Activated T-cell treated with anti-CD3 and anti-CD28 coated beads for 24 hours (primary cell): ENCODE data around the gene CEP83.
"Not testable (repeated sequence)": the region's sequence is repeated elsewhere in the genome, so short reads cannot be mapped to it uniquely, and the experiment has no call there.

ENCODE experiments used
- DNase-seq: peaks from one replicate; pipeline ENCODE4 v3.0.0-alpha.2; 2020; ENCODE audit warnings: low read depth

CEP83 gene

DNA sequence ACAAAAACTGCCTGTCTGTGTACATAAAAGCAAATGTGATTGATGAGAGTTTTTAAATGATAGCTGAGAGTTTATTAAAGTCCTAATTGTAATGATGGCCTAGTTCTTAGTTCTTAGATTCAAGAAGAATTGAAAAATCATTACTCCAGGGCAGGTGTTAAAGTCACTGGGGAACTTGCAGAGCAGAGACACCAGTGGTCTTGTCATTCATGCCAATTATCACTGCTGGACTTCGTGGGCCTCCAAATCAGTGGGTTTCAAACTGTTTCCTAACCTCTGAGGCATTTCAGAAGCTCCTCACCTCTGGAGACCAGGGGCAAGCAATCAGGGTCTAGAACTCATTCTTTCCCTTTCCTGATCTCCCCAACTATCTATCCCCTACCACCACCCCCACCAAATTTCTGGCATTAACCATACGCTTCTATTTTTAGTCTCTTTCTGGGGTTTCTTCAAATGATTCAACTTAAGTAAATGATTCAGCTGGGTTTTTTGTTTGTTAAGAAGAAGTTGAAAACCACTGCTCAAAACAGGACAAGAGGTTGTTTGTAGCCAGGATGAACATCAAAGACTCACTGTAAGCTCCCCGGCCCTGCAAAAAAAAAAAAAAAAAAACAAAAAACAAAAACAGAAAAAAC lies 80.1 kb downstream of the CEP83 start:
- DNase-seq: no peak

DNA sequence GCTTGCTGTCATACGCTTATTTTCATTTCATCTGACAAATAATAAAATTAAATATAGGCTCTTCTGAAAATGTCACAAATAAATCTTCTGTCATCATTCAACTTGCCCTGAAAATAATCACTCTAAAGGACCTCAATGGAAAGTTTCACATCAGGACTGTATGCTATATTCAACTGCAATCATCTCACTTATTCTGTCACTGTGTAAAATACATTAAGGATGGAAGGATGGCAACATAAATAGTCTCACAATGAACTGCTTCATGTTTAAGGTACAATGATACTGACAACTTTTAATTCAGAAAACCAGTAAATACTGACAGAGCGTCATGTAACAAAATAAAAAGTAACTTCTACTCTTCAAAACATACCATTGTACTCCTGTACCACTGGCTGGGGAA lies 82.1 kb downstream of the CEP83 start:
- no peak for DNase-seq

DNA sequence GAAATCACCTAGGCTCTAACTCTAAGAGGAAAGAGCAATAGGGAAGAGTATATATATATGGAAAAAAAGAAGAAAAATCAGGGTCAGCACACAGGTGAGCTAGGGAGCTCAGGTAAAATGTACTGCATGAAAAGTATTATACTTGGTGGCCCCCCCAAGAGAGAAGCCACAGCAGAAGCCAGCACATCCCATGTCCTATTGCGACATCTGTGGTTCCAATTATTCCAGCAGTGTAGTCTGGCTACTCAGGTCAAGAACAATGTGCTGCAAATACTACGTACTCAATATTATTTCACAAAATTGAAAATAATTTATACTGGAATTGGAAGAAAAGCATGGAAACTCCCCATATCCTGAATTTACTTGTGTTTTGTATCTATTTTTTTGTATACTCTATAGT lies 85.5 kb downstream of the CEP83 start:
- DNase-seq: no peak

GRCh38 chr12:94372461-94372860 lies 87.2 kb downstream of the CEP83 start:
- DNase-seq: no peak

DNA sequence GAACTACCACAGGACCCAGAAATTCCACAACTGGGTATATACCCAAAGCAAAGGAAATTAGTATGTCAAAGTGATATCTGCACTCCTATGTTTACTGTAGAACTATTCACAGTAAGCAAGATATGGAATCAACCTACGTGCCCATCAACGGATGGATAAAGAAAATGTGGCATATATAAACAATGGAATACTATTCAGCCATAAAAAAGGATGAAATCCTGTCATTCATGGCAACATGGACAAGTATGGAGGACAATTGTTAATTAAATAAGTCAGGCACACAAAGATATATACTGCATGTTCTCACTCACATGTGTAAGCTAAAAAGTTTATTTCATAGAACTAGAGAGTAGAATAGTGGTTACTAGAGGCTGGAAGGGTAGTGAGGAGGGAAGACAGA lies 97.0 kb downstream of the CEP83 start:
- no peak for DNase-seq

DNA sequence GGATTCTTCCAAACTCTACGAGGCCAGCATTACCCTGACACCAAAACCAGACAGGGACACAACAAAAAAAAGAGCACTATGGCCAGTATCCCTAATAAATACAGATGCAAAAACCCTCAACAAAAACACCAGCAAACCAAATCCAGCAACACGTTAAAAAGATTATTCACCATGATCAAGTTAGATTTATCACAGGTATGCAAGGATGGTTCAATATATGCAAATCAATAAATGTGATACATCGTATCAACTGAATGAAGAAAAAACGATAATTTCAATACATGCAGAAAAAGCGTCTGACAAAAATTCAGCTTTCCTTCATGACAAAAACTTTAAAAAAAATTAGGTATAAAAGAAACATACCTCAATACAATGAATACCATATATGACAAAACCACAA lies 99.9 kb downstream of the CEP83 start:
- DNase-seq: no peak

GRCh38 chr12:94353130-94353529 lies 106.5 kb downstream of the CEP83 start:
- DNase-seq: no peak

GRCh38 chr12:94340573-94340972 lies 119.1 kb downstream of the CEP83 start:
- no peak for DNase-seq

GRCh38 chr12:94338006-94338794 lies 121.5 kb downstream of the CEP83 start:
- DNase-seq: no peak

DNA sequence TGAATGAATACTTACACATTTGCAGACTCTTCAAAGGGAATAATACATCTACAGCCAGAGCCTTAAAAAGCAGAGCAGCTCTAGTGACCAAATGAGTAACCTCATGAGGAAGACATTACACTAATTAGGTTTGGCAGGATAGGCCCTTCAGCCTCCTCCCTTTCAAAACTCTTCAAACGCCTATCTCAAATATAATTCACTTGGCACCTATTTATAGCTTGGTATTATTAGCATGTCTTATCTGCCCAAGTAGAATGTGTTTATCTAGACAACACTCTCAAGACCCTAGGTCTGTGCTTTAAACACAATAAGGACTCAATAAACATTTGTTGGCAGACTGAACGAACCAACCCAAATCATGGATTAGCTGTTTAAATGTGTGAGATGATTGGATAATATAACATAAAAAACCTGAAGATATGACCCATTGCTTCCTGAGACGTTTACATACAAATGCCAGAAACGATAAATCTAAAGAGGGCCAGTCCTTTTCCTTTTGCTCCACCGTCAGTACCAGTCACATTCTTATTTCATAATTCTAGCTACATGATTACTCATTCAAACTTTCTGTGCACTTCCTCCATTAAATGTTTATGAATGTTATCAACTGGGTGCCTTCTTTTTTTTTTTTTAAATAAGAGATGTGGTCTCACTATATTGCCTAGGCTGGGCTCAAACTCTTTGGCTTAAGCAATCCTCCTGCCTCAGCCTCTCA lies 123.3 kb downstream of the CEP83 start:
- DNase-seq: no peak

GRCh38 chr12:94333396-94333795 lies 126.3 kb downstream of the CEP83 start:
- no peak for DNase-seq

- DNase-seq: no peak
Observed at GRCh38 chr12:94329366-94329765, 130.3 kb downstream of the CEP83 start.

- DNase-seq: no peak
Observed at GRCh38 chr12:94327809-94328208, 131.9 kb downstream of the CEP83 start.

DNA sequence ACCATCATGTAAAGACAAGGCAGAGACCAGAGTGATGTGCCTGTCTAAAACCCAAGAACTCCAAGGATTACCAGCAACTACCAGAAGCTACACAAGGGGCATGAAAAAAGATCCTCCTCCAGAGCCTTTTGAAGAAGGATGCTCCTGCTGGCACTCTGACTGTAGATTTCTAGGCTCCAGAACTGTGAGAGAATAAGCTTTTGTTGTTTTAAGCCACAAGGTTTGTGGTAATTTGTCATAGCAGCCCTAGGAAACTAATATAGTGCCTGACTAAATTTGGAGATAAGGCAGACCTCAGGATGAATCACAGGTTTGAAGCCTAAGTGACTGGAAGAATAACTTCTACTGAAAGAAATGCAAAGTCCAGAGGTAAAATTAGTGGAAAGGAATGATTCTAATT lies 132.9 kb downstream of the CEP83 start:
- no peak for DNase-seq

DNA sequence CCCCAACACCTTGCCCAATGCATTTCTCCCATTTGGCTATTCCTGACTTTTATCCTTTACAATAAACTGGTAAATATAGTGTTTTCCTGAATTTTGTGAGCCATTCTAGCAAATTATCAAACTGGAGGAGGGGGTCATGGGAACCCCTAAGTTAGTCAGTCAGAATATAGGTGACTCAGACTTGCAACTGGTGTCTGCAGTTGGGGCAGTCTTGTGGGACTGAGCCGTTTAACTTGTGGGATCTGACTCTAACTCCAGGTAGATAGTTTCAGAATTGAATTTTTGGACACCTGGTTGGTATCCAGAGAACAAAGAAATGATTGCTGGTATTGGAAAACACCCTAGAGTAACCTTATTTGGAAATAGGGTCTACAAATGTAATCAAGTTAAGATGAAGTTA lies 133.4 kb downstream of the CEP83 start:
- no peak for DNase-seq

GRCh38 chr12:94322346-94322745 lies 137.3 kb downstream of the CEP83 start:
- DNase-seq: no peak

DNA sequence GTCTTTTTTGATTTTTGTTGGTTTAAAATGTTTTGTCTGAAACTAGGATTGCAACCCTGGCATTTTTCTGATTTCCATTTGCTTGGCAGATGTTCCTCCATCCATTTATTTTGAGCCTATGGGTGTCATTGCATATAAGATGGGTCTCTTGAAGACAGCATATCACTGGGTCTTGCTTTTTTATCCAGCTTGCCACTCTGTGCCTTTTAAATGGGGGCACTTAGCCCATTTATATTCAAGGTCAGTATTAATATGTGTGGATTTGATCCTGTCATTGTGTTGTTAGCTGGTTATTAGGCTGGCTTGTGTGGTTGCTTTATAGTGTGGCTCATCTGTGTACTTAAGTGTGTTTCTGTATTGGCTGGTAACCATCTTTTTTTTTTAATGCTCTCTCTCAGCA lies 139.6 kb downstream of the CEP83 start:
- DNase-seq: no peak

DNA sequence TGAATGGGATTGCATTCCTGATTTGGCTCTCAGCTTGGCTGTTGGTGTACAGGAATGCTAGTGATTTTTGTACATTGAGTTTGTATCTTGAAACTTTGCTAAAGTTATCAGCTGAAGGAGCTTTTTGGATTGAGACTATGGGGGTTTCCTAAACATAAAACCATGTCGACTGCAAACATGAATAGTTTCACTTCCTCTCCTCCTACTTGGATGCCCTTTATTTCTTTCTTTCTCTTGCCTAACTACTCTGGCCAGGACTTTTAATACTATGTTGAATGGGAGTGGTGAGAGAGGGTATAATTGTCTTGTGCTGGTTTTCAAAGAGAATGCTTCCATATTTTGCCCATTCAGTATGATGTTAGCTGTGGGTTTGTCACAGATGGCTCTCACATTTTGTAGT lies 141.5 kb downstream of the CEP83 start:
- no peak for DNase-seq

- DNase-seq: not testable (repeated sequence)
Observed at GRCh38 chr12:94316600-94316999, 143.1 kb downstream of the CEP83 start.

GRCh38 chr12:94312378-94312777 lies 147.3 kb downstream of the CEP83 start:
- DNase-seq: no peak

DNA sequence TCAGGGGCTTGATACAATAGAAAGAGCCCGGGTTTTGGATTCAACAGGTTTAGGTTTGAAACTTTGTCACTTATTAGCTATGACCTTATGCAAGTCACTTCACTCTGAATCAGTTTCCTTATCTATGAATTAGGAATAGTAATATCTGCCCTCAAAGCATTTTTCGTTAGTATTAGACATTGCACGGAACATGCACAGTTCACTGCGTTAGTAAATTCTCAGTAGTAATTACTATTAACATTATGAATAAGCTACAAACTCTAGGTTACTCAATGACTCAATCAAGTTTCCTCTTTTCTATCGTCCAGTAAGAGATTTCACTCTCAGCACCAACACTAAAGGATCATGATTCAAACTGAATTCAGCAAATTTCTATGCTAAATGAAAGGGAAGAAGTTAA lies 150.3 kb downstream of the CEP83 start:
- DNase-seq: no peak

GRCh38 chr12:94308612-94309011 lies 151.1 kb downstream of the CEP83 start:
- no peak for DNase-seq
